VCaP (cell line): ENCODE data around the gene PRKACG.
A peak's percentile ranks its signal among the peaks of the same experiment; 100 is the strongest.

Source experiments
- H3K27ac ChIP-seq: fragments of 450-650 bp; 2 replicates; pipeline ENCODE4 v1.5.1; 2017
- TF ChIP-seq, protein P1 (sequence below): fragments of 450-650 bp; conservative IDR thresholded peaks from 2 replicates; pipeline ENCODE4 v1.5.1; 2017; ENCODE audit warnings: mild to moderate bottlenecking, moderate library complexity

Gene PRKACG

DNA sequence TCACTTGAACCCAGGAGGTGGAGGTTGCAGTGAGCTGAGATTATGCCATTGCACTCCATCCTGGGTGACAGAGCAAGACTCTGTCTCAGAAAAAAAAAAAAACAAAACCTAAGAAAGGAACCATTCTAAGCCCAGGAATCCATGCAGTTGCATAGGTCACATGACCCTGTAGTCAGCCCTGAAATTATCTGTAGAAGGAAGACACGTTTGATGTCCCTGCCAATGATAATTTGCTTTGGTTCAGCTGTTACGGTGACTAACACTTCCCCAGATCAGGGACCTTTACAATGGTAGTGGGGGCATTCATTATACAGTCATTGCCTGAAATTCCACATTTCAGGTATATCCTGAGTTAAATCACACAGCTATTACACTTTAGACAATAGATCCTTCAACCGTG, 50.5 kb downstream of the PRKACG start:
- H3K27ac ChIP-seq, result peak overlapping the region; percentile 62
- TF ChIP-seq, protein P1, sequence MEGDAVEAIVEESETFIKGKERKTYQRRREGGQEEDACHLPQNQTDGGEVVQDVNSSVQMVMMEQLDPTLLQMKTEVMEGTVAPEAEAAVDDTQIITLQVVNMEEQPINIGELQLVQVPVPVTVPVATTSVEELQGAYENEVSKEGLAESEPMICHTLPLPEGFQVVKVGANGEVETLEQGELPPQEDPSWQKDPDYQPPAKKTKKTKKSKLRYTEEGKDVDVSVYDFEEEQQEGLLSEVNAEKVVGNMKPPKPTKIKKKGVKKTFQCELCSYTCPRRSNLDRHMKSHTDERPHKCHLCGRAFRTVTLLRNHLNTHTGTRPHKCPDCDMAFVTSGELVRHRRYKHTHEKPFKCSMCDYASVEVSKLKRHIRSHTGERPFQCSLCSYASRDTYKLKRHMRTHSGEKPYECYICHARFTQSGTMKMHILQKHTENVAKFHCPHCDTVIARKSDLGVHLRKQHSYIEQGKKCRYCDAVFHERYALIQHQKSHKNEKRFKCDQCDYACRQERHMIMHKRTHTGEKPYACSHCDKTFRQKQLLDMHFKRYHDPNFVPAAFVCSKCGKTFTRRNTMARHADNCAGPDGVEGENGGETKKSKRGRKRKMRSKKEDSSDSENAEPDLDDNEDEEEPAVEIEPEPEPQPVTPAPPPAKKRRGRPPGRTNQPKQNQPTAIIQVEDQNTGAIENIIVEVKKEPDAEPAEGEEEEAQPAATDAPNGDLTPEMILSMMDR, result no peak
